ENCODE data around the gene SRSF5. TPM values are rescaled to one million over a fixed set of nuclear protein-coding genes. Genes with fewer than 3 reads are reported as not detected.
A peak's percentile ranks its signal among the peaks of the same experiment; 100 is the strongest.

The SRSF5 gene
- total and polyA plus RNA-seq, 2 of the 8 experiments (the other 6 are each of a cell fraction or from before 2014, with no cell fraction given) = 101 to 238 TPM

- Histone ChIP-seq H2BK20ac (ENCODE audit: low read length) (no peak overlapping the region), H3K9ac (replicated peaks in 1 of 4; ENCODE audit: extremely low read depth in 1 of 4, low read depth in 3 of 4, low read length in 3 of 4) (no peak overlapping the region), H3K23me2 (ENCODE audit: low read depth, low read length) (peaks cover 3% of the 10 kb centered on the region; the same call in 1 of the 2 replicates), H3K56ac (replicated peaks; ENCODE audit: insufficient read length, low read depth, low read length) (no peak overlapping the region), H3K36me3 (ENCODE audit: control insufficient read depth in 2 of 4, insufficient read depth in 4 of 4, low read length in 3 of 4) (peaks cover 43 to 91% (median 76%) of the 10 kb centered on the region in 4 experiments), H3K4me2 (ENCODE audit: insufficient read depth in 1 of 2, low read depth in 2 of 2, low read length in 2 of 2) (no peak overlapping the region), H3K27ac (ENCODE audit: low read depth, low read length) (no peak overlapping the region), H2BK15ac (ENCODE audit: low read length) (no peak overlapping the region), H2AK5ac (ENCODE audit: low read depth, low read length) (no peak overlapping the region), H4K20me1 (replicated peaks in 1 of 2; ENCODE audit: control insufficient read depth in 1 of 2, insufficient read depth in 2 of 2, low read length in 2 of 2) (peaks cover 14 to 20% of the 10 kb centered on the region in 2 experiments), H2BK5ac (ENCODE audit: low read depth, low read length) (no peak overlapping the region), H3K4me3 (ENCODE audit: extremely low read depth in 1 of 4, insufficient read depth in 2 of 4, low read depth in 3 of 4, low read length in 4 of 4) (no peak overlapping the region), H3K9me3 (ENCODE audit: insufficient read depth in 2 of 2, low read depth in 1 of 2, low read length in 1 of 2) (no peaks in the 10 kb centered on the region), H3K79me2 (ENCODE audit: control insufficient read depth in 1 of 2, insufficient read depth in 2 of 2, low read length in 2 of 2) (peaks cover 6 to 40% of the 10 kb centered on the region in 2 experiments), H4K91ac (replicated peaks; ENCODE audit: insufficient read length, low read length) (no peak overlapping the region), H3K18ac (ENCODE audit: extremely low read depth, low read length) (no peak overlapping the region), H4K5ac (ENCODE audit: insufficient read length, low read depth, low read length) (no peak overlapping the region), H3K79me1 (ENCODE audit: low read depth, low read length) (peaks cover 9% of the 10 kb centered on the region; the same call in 1 of the 2 replicates), H2BK120ac (replicated peaks; ENCODE audit: low read depth, low read length) (no peak overlapping the region), H3K14ac (ENCODE audit: insufficient read length) (no peak overlapping the region), H3K4me1 (replicated peaks in 1 of 4; ENCODE audit: control insufficient read depth in 3 of 4, insufficient read depth in 4 of 4, low read length in 3 of 4) (peaks cover 0 to 5% (median 0%) of the 10 kb centered on the region in 4 experiments; a peak in 3 of 7 replicates), H3K27me3 (replicated peaks in 1 of 4; ENCODE audit: control insufficient read depth in 3 of 4, extremely low read depth in 1 of 4, insufficient read depth in 3 of 4, low read length in 3 of 4) (no peaks in the 10 kb centered on the region), H3K23ac (ENCODE audit: insufficient read length) (no peak overlapping the region), H3K4ac (replicated peaks; ENCODE audit: insufficient read length, low read depth, low read length) (no peak overlapping the region), H2AFZ (ENCODE audit: low read length) (no peak overlapping the region), H2BK12ac (ENCODE audit: low read depth, low read length) (no peak overlapping the region), H4K8ac (ENCODE audit: extremely low read depth, insufficient read depth, low read length) (no peak overlapping the region)
- TF ChIP-seq SAP30 (IDR thresholded peaks at IDR 0.05; ENCODE audit: insufficient read depth, insufficient replicate concordance, low read length) (no peak), POLR2AphosphoS5 (IDR thresholded peaks at IDR 0.05; ENCODE audit: low read depth, low read length) (peak; percentile 16; the same call in 1 of the 2 replicates)
- DNase-seq (ENCODE audit: low read depth in 1 of 2, low spot score in 2 of 2) = no peak
- ChIA-PET POLR2A (ENCODE audit: partially characterized antibody) (interaction anchor here (1.0 to 2.6 kb wide), 8 partner anchors 7 to 229 kb away, joined by 3 to 9 read pairs (median 4); partner anchors contain the start of gene SLC10A1), CTCF (ENCODE audit: partially characterized antibody) (interaction anchor here (1.1 kb wide), 1 partner anchor 68 kb away, joined by 4 read pairs; no protein-coding TSS in a partner anchor)
- WGBS, 2 experiments (ENCODE audit: extremely low coverage in 1 of 2, insufficient coverage in 1 of 2, insufficient read length in 1 of 2, insufficient replicate concordance in 2 of 2, low coverage in 1 of 2, low lambda C conversion rate in 2 of 2, missing lambda C conversion rate in 1 of 2) = 96% methylated on average over 11 of the region's 11 CpGs; no CpG with 5 or more reads in 1 of the 2 experiments
- no peak for FAIRE-seq
These were observed 5.4 kb downstream of the SRSF5 start for GRCh38 chr14:69772082-69773017.

Measured in H1 (cell line).